OCI-LY3 (cell line): ENCODE data around the gene NLN.

Experiments used
- CTCF ChIP-seq: fragments of 200-600, 300-600 bp; sonication (generic); IDR thresholded peaks from 2 replicates; pipeline ENCODE4 v1.5.1; 2014; ENCODE audit warnings: antibody characterized with exemption, low read length, low read depth
- EZH2phosphoT487 ChIP-seq: fragments of 200-600 bp; shearing (Covaris generic); IDR thresholded peaks from 2 replicates; pipeline ENCODE4 v1.6.1; 2018; ENCODE audit warnings: antibody characterized with exemption, mixed run types, low read depth

DNA sequence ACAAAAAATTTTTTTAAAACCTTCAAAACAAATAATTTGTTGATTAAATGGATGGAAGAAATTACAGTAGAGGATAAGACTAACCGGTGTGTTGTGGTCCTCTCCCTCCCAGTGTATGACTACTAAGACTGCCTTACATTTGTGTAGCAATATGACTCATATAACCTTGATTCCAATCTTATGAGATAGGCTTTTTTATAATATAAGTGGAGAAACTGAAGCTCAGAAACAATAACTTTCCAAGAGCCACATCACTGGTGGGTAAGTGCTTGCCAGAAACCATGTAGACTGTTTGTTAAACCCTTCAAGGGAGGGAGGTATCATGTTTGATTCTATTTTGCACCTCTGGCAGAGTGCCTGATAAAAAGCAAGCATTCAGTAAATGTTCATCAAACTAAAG is 47.5 kb downstream of the NLN start:
- TF ChIP-seq CTCF (no peak), EZH2phosphoT487 (no peak)
